AG08396 (cell line): Measurements from ENCODE around the gene METTL1.

Source experiments
- DNase-seq: peaks from one replicate; pipeline ENCODE4 v3.0.0; 2012; ENCODE audit warnings: low spot score, mixed read lengths

Gene METTL1

DNA sequence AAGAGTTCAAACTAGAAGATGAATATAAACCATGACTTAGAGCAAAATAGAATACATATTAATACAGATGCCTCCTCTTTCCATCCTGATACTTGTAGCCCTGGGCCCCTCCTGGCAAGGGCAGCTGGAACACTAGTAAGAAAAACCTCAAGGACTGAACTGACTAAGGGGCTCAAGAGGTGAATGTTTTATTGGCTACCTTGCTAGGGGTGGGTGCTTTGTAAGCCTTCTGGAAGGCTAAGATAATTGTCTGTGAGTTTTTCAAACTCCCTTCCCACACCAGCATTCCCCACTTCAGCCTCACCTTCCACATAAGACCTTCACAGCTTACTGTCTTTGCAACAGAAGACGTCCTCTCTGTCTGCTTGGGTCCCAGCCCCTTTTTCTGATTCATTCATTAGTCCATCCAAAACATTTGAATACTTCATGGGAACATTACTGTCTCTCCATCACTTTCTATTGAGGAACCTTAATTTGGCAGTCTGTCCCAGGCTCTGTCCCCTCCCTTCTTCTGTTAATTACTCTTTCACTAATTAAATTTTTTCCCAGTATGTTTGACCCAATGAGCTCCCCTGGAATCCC is 18.1 kb downstream of the METTL1 start:
- DNase-seq, result no peak

DNA sequence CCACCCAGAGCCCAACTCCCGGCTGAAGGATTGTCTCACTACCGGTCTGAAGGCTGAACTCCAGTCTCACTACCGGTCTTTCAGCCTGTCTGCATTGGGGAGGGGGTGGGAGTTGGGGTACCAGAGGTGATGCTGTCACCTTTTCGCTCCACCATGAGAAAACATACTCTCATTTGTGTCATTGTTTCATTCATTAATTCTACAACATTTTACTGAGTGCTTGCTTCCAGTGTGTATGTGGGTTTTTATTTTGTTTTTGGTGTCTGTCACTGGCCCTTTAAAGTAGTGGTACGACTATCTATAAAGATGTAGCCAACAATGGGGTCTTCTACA is 19.3 kb downstream of the METTL1 start:
- DNase-seq, result no peak

DNA sequence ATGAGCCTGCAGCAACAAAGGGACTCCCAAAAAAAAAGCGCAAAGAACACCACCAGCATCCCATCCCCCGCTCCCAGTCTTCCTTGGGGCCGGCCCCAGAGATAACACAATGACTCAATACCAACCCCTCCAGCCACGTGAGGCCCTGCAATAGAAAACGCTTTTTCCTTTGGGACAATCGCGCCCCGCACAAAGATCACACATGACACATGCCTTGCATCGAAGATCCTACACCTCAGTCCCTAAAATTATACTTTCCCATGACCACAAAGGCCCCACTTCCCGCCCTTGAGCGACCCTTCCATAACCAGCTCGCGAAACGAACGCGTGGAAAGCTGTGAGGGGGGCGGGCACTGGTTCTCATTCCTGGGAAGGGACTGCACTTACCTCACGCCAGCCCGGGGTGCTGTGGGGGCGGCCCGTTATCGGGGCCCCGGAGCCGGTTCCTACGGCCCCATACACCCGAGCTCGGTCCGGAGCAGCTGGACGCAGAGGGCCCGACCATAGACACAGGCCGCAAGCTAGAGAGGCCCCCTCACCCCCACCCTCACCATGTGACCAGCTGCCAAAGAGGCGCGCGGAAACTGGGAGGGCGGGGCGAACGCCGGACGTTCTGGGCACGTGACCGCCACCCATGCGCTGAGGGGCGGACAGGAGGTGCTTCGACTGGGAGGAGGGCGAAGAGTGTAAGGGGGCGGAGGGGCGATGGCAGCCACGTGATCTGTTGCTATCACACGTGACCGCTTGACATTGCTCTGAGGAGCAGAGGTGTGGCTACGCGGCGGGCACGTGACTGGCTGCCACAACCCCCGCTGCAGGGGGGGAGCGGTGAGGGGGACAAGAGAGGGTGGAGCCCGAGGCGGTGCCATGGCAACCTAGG is 19.9 kb downstream of the METTL1 start, which contains the start of gene CDK4:
CDK4 (minus strand) TSS at position 523 of the 880 bp plus-strand sequence. CDS start 593 bp downstream, outside the sequence.
- peak; percentile 99 for DNase-seq

DNA sequence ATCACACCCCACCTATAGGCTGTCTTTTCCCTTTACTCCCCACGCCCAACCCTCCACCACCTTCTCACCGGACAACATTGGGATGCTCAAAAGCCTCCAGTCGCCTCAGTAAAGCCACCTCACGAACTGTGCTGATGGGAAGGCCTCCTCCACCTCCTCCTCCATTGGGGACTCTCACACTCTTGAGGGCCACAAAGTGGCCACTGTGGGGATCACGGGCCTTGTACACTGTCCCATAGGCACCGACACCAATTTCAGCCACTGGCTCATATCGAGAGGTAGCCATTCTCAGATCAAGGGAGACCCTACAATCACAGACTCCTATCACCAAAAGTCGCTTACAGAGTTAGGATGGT is 20.5 kb downstream of the METTL1 start:
- DNase-seq, result no peak

DNA sequence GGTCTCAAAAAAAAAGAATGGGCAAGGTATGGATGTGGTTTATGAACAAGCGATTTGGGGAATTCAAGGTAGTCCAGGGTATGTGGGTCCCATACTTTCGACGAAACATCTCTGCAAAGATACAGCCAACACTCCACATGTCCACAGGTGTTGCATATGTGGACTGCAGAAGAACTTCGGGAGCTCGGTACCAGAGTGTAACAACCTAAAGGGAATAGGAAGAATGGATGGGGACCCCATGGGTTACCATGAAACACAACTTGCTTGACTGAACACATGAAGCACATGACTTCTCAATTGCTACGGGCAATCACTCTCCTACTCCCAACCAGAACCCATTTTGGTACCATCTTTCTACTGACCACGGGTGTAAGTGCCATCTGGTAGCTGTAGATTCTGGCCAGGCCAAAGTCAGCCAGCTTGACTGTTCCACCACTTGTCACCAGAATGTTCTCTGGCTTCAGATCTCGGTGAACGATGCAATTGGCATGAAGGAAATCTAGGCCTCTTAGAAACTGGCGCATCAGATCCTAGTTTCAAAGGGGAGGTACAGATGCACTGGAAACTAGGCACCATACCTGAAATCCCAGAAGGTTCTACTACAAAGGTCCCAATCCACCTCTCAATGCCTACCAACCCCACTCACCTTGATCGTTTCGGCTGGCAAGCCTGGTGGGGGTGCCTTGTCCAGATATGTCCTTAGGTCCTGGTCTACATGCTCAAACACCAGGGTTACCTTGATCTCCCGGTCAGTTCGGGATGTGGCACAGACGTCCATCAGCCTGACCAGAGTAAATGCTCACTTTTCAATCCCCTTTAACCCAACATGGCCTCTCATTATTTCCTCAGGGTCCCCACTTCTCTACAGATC is 21.1 kb downstream of the METTL1 start:
- no peak for DNase-seq

DNA sequence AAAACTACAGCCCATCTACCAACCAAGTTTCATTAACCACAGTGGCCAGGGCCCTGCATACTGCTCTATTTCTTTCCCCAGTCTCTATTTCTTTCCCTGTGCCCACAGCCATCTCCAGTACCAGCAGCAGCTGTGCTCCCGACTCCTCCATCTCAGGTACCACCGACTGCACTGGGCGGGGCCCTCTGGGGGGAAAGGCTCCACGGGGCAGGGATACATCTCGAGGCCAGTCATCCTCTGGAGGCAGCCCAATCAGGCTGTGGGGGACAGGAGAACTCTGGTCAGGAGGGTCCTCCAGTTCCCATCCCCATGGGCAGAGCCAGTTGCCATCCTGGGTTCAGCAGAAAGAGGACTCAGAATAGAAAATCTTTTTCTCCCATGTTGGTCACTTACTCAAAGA is 22.8 kb downstream of the METTL1 start:
- no peak for DNase-seq

DNA sequence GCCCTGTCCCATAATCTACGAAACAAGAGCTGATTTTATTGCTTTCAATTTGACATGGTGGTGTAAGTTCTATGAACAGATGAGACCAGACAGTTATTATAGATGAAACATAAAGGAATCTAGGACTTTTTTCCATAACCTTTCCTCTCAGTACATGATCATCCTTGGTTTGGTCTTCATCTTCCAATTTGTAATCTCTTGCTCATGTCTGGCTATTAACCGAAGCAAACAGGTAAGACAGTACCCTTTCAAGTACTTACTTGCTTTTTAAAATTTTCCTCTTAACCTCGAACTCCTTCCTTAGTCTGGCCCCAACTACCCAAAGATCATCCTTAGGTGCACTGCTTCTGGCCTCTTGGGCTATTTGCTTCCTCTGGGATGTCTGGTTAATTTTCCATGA is 25.9 kb downstream of the METTL1 start:
- no peak for DNase-seq

DNA sequence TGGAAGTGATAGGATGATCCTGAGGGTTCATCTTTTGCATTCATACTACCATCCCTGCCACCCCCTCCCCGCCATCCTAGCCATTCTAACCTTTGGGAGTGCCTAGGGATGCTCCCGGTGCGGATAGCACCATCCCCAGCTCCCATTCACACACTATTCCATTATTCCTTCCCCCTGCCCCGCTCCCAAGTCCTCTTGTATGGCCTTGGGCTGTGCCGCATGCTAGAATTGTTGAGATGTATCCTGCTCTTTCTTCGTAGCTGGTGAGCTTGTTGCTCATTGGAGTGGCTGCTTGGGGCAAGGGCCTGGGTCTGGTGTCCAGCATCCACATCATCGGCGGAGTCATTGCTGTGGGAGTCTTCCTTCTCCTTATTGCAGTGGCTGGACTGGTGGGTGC is 26.4 kb downstream of the METTL1 start:
- no peak for DNase-seq

DNA sequence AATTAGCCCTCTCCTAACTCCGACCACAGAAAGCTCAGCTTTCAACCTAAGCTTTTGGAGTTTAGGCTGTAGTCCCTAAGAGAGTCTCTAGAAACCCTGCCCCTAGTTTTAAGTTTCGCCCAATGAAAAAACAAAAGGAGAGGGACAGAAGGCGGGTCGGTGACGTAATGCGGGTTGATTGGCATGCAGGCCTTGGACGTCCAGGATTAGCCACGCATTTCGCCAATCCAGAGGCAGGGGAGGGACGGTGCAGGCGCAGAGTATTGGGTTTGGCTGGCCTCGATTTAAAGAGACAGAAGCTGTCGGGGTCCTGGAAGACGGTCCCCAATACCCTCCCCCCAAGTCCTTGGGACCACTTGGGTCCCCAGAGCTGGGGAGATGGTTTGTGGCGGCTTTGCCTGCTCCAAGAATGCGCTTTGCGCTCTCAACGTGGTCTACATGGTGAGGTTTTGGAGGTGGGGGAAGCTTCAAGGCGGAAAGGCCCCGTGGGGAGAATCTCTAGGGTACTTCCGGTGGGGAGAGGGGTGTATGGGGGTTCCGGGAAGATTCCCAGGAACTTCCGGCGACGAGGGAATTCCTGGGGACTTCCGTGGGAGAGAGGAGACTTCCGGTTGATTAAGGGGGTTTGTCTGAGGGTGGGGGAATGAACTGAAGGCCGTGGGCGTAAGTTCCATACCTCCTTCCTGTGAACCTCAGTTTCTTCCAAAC is 27.0 kb downstream of the METTL1 start, which contains the start of gene TSPAN31:
TSPAN31 (plus strand) TSS at position 263 of the 708 bp plus-strand sequence; CDS start at position 379, 116 bp downstream.
- DNase-seq, result peak; percentile 94

DNA sequence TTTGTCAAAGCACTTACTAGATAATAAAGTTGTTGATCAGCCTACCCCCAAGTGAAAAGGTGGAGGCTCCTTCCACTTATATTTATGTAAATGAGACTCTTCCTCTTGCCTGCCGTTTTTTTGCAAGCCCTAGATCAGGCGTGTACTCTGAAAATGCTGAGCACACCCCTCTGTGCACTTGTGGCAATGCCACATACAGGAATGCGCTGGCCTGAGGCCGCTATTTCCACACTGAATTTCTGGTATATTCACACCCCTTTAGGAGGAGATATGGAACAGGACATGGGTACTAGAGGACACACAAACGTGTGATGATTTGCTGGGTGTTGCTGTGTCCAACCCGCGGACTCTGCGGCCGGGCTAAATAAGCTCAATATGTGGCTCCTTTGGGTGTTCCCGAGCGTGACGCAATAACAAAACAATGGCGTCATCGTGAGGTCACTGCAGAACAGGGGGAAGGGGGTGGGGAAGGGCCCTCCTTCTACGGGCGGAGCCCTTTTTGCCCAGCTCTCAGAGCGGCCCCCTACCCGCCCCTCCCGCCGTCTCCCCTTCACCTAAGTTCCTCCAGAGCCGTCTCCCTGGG is 27.6 kb downstream of the METTL1 start:
- DNase-seq, result peak; percentile 84

DNA sequence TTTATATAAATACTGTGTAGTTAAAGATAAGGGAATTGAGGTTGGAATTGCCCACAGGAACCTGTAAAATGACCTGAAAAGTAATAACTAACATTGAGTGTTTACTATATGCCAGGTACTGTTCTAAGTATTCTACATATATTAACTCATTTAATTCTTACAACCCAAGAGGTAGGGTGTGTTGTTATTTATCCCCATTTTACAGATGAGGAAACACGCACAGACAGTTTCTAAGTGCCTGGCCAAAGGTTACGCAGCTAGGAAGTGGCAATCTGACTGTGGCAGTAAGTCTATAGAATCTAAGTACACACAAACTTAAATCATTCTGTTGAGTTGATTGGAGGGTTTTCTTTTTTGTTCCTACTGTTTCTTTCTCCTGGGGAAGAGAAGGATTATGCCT is 28.1 kb downstream of the METTL1 start:
- DNase-seq, result no peak

DNA sequence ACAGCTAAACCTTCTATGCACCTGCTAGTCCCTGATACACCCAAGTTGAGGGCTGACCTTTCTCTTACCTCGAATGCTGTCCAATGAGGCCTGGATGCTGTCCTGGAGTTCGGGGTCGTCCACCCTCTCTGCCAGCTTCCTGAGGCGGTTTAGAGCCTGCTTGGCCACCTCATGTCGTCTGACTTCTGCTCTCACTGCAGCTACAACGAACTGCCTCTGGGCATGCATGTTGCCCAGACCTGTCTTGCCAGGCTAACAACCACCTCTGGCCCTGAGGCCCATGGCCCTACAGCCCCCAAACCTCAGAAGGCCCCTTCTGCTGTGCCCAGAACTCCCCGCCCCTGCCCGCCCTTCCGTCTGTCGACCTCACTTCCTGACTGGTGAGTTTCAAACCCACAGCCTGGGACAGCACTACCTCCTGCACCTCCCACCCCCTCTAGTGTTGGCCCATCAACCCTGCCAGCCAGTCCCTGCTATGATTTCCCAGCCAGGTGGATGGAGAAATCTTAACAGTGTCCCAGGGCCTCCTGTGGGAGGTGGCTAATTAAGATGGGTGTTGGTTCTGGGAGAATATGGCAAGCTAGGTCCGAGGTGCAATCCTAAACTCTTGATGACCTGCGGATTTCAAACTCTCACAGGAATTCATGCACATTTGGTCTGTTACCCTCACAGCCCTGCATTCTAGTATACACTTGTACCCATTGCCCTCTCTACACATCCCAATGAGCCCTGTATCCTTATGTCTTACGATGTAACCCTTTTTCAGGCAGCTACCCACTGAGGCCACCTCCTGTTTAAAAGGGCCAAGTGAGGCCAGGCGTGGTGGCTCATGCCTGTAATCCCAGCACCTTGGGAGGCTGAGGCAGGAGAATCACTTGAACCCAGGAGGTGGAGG is 29.8 kb downstream of the METTL1 start:
- no peak for DNase-seq

DNA sequence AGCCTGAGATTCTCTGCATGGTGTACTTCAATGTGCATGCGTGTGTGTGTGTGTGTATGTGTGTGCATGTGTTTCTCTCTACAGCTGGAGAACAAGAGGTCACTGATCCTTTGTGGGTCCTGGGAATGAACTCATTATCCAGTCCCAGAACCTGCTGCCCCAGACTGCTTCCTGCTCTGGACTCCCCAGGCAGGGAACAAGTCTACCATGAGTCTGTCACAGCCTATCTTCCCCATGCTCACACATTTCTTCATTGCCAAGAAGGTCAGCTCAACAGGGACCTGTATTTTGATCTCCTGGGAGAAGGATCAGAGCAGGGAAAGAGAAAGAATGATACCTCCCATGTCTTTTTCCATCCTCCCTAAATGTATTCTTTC is 30.5 kb downstream of the METTL1 start:
- no peak for DNase-seq

DNA sequence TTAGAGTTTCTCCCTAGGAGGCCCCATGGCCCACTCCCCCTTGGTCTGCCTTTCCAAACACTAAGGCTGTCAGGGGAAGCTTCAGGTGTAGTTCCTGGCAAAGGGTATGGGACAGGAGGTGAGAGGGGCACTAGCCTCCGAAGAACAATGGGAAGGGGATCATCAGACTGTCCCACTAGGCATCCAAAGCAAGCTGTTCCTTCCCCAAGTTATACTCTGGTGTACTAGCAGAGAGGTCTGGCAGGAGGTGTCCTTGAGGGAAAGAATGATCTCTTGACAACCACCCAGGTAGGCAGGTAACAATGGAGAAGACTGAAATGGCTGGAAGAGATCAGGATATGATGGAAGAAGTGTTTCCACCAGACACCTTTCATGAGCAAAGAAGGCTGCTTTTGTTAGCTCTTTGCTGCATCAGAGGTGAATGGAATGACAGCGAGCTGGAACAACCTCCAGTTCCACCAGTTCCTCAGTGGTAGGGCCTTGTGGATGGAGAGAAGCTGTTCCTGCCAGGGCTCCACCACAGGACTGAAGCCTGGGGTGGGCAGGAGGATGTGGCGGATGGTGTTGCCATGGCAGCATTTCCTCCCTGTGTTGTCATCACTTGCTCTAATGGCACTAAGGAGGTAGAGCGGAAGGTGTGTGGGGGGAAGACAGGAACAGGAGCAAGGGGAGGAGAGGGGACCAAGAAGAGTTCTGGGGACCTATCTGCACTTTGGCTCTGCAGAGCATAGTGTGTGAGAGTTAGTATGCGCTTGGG is 31.1 kb downstream of the METTL1 start:
- DNase-seq, result no peak

DNA sequence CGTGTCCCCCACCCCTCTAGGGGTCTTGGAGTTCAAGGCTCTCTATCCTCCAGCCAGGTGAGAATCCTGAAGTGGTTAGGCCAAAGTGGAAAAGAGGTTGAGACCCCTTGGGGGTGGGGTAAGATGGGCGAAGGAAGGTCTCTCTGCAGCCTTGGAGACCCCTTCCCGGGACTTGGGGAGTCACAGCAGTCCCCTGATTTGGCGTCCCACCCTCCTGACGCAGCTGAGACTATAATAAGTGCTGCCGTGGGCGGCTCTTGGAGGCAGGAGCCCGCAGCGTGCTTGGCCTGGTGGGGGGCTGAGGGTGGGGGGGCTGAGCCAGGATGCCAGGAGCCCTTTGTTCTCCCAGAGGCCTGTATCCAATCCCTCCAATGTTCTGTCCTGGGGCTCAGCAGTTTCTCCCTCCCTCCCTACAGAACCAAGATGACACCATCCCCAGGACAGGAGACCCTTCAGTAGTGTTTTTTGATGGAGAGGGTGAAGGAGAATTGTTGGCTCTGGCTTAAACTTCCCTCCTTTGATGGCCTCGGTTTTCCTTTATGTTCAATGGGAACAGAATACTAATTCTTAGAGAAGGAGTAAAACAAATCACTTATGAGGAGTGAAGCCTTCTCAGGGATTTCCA is 31.9 kb downstream of the METTL1 start:
- DNase-seq, result no peak

DNA sequence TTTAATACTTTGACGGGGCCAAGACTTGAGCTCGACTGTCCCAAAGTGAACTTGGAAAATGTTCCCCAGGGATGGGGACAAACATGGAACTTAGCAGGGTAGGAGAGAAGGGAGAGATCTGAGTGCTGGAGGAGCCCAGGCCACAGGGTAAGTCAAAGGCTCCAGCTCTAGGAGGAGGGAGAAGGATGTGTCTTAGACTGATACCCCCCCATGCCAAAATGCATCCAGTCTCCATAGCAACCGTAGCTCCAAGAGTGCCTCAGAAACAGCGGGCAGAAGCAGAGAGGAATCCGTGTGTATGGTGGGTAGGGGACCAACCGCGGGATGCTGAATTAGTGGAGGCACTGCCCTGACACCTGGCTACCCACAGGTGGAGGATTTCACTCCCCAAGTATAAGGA is 32.5 kb downstream of the METTL1 start:
- DNase-seq, result no peak

DNA sequence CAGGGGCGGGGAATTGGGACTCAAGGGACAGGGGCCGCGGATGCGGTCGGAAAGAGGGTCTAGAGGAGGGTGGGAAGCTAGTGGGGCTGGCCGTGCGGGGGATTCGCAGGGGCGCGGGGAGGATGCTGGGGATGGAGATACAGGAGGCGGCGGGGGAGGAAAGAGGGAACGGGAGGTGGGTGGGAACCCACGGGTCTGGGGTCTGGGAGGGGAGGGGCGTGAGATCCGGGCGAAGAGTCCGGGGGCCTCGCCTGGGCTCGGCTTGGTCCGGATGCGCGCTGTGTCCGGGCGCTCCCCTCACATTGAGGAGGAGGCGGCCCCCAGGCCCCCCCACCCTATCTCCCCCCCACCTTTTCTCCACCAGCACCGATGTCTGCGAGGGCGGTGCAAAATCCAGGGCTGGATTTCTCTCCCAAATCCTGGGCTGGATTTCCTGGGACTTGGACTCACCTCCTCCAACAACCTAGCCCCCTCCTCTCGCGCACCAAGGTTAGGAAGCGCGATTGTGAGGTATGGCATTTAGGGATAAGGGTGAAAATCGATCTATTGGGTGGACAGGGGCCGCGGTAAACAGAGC is 33.2 kb downstream of the METTL1 start, which contains the start of gene AGAP2:
AGAP2 (minus strand) TSS at position 82 of the 577 bp plus-strand sequence. CDS start 496 bp downstream, outside the sequence.
- DNase-seq, result no peak

DNA sequence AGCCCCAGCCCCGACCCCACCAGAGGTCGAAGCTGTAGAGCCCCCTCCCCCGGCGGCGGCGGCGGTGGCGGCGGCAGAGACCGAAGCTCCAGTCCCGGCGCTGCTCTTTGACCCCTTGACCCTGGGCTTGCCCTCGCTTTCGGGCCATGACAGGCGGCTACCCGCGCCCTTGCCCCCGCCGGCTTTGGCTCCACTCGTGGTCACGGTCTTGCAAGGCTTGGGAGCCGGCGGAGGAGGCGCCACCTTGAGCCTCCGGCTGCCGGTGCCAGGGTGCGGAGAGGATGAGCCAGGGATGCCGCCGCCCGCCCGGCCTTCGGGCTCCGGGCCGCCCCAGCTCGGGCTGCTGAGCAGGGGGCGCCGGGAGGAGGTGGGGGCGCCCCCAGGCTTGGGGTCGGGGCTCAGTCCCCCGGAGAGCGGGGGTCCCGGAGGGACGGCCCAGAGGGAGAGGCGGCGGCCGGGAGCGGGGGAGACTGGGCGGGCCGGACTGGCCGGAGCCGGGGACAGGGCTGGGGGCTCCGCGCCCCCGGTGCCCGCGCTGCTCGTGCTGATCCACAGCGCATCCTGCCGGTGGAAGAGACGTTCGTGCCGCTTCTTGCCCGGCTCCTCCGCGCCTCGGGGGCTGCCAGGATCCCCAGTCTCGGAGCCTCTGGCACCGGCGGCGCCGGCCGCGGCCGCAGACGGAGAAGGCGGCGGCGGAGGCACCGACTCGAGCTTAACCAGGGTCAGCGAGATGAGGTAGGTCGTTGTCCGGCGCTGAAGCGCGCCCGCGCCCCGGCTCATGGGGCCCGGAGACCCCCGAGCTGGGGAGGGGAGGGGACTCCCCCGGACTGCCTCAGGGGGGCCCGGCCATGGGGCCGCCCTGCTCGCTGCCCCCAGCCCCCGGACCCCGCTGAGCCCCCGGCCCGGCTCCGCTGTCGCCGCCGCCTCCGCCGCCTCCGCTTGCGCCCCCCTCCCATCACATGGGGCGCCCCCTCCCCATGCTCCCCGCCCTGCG is 34.1 kb downstream of the METTL1 start:
- peak; percentile 61 for DNase-seq
